Right lobe of liver (tissue), 4 donors: ENCODE data around the gene STN1.

Experiments used
- CTCF ChIP-seq, 4 donors: fragments of 200-600 bp in 3 of 4; fragments of 450-650 bp in 1 of 4; IDR thresholded peaks; one replicate each; pipeline versions ENCODE4 v1.5.1 to v1.8.0; 2016 to 2022; ENCODE audit warnings: antibody characterized with exemption in 4 of 4, mild to moderate bottlenecking in 2 of 4
- POLR2A ChIP-seq: fragments of 450-650 bp; IDR thresholded peaks from one replicate; pipeline ENCODE4 v1.6.1; 2017; ENCODE audit warnings: antibody characterized with exemption, mild to moderate bottlenecking
- donor health status: DM: no; HTN: no; CAD: no.
- donor health status: DM: no; HTN: no; CAD: no.
- donor health status: DM: no; HTN: yes; CAD: no.

DNA sequence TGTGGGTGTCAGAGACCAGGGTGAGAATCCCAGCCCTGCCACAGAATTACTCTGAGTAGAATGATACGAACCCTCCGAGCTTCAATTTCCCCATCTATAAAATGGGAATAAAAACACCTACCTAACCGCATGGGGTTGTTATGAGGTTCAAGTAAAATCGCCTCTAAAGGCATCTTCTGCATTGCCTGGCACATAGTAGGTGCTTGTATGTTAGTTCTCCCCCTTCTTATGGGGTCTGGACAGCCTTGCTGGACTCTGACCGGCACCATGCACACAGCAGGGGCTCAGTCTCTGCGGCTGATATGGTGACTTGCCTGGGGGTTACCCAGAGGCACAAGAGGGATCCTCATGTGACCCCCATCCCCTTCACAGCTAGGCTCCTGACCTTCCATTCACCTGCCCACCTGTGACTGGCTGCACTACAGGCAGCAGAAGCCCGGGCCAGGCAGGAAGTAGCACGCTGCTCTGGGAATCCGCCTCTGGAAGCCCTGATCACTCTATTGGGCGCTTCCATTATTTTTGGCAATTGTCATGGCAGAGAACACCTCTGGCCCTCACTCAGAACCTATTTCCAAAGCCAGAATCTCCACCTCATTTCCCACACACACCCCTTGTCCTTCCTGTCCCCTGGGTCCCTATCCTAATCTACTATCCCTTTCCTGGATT is 68.6 kb downstream of the STN1 start:
- TF ChIP-seq CTCF (IDR thresholded peaks at IDR 0.05): no peak
- TF ChIP-seq POLR2A: no peak
